Measurements from ENCODE around the gene HSD11B1. TPM values are rescaled to one million over a fixed set of nuclear protein-coding genes. Genes with fewer than 3 reads are reported as not detected.

HSD11B1 gene
- total RNA-seq, 6 donors from 2014 or later: 3.1 to 25.8 (median 17.4) TPM

GRCh38 chr1:209670441-209671082 lies 34.1 kb upstream of the HSD11B1 start:
- 77 to 83% methylated on average over 1 of the region's 1 CpG for WGBS, 2 donors
- no peaks in the 10 kb centered on the region for H3K27me3 ChIP-seq
- H3K4me1 ChIP-seq: peaks cover 12 to 28% (median 18%) of the 10 kb centered on the region in 4 donors
- DNase-seq: no peak
- no peak overlapping the region for H3K27ac ChIP-seq
- H3K9me3 ChIP-seq: no peaks in the 10 kb centered on the region
- TF ChIP-seq, protein P1, sequence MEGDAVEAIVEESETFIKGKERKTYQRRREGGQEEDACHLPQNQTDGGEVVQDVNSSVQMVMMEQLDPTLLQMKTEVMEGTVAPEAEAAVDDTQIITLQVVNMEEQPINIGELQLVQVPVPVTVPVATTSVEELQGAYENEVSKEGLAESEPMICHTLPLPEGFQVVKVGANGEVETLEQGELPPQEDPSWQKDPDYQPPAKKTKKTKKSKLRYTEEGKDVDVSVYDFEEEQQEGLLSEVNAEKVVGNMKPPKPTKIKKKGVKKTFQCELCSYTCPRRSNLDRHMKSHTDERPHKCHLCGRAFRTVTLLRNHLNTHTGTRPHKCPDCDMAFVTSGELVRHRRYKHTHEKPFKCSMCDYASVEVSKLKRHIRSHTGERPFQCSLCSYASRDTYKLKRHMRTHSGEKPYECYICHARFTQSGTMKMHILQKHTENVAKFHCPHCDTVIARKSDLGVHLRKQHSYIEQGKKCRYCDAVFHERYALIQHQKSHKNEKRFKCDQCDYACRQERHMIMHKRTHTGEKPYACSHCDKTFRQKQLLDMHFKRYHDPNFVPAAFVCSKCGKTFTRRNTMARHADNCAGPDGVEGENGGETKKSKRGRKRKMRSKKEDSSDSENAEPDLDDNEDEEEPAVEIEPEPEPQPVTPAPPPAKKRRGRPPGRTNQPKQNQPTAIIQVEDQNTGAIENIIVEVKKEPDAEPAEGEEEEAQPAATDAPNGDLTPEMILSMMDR (IDR thresholded peaks at IDR 0.05): no peak
- no peak for TF ChIP-seq POLR2AphosphoS5 (IDR thresholded peaks at IDR 0.05)
- no peaks in the 10 kb centered on the region for H3K36me3 ChIP-seq
- no peak for ATAC-seq (ENCODE audit: low FRiP score in 2 of 2)
- H3K4me3 ChIP-seq: no peak overlapping the region

DNA sequence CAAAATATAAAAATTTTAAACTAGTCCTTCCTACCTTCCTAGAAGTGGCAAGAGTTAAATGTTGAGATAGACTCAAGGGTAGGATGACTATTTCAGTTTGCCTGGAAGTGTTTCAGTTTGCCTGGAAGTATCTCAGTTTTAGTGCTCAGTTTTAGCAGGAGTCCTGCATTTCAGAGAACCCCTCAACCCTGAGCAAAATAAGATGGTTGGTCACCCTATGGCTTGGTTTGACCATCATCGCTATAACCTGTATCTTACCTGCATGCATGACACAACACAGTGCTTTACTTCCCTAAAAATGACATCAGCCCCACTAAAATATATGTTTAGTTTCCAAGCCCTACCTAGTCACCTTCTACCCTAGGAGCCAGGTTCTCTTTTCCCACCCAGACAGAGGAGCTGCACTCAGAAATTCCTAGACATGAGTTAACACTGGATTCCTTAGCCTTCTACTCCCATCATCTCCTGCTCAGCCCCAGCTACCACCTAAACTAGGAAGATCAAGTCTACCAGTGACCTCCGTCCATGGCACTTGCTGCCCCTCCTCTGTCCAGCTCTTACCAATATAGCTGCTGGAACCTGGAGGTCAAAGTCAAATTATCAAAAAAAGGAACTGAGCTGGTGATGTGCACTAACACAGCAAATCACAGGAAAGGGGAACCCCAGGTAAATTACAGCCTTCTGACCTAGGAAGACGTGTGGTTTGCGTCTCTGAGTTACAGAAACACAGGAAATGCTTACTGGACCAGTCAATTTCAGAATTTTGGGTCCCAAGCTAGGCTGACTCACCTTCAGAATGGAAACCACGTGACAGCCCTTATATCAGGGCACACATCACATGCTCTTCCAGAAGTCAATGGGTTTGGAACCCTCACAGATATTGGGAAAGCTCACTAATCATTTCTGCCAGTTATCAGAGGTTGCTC lies 31.7 kb upstream of the HSD11B1 start:
- Histone ChIP-seq H3K4me1 (peaks cover 12 to 33% (median 23%) of the 10 kb centered on the region in 4 donors), H3K27me3 (no peaks in the 10 kb centered on the region), H3K36me3 (no peaks in the 10 kb centered on the region), H3K4me3 (no peak overlapping the region), H3K9me3 (no peaks in the 10 kb centered on the region), H3K27ac (peak overlapping the region; percentile 8 to 80 (median 72))
- 51 to 58% methylated on average over 5 of the region's 5 CpGs for WGBS, 2 donors
- DNase-seq (no peak), ATAC-seq (ENCODE audit: low FRiP score in 2 of 2) (no peak)
- TF ChIP-seq POLR2AphosphoS5 (IDR thresholded peaks at IDR 0.05) (peak; percentile 30 to 56), POLR2A (IDR thresholded peaks at IDR 0.05) (no peak)

GRCh38 chr1:209673631-209674417 lies 30.8 kb upstream of the HSD11B1 start:
- peak overlapping the region; percentile 64 to 80 (median 80) for H3K27ac ChIP-seq
- no peak for TF ChIP-seq EP300 (IDR thresholded peaks at IDR 0.05)
- TF ChIP-seq POLR2A (IDR thresholded peaks at IDR 0.05): no peak
- peak; percentile 44 to 59 for TF ChIP-seq POLR2AphosphoS5 (IDR thresholded peaks at IDR 0.05)
- H3K4me1 ChIP-seq: peaks cover 12 to 33% (median 23%) of the 10 kb centered on the region in 4 donors
- H3K9me3 ChIP-seq: no peaks in the 10 kb centered on the region
- H3K36me3 ChIP-seq: no peaks in the 10 kb centered on the region
- 34 to 42% methylated on average over 7 of the region's 7 CpGs for WGBS, 2 donors
- ATAC-seq (ENCODE audit: low FRiP score in 2 of 2): peak; percentile 55 to 80
- H3K27me3 ChIP-seq: no peaks in the 10 kb centered on the region
- peak overlapping the region in 1 of 4 donors; percentile 57 for H3K4me3 ChIP-seq
- peak in 1 of 2 donors; percentile 65 for DNase-seq

DNA sequence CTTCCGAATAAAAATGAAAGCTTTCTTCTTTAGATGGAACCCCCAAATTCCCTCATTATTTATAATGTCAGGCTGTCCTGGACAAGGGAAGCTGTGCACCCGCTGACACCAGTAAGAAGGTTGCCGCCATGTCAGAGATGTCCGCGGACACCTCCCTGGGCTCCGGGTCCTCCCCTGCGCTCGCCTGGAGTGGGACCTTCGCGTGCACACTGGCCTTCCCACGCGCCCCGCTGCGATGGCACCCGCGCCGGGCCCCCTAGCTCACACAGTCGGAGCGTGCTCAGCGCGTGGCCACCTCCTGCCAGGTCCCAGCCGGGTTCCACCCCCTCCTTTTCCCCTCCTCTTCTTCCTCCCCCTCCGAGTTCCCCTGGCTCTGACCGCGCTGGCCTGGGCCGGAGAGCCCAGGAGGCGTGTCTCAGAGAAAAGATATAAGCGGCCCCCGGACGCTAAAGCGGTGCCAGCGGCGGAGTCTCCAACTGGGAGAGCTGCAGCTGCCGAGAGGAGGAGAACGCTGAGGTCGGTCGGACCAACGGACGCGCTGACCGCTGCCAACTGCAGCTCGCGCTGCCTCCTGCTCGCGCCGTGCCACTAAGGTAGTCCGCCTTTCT lies 29.6 kb upstream of the HSD11B1 start, which contains the start of gene G0S2:
TSS of gene G0S2 (plus strand) at position 456 of the 608 bp plus-strand sequence. CDS start 273 bp downstream, outside the sequence.
- DNase-seq (peak; percentile 75 to 91), ATAC-seq (ENCODE audit: low FRiP score in 2 of 2) (peak; percentile 84 to 87)
- peak within 1 kb of the TSS; percentile 64 to 80 (median 80) for H3K27ac ChIP-seq
- TF ChIP-seq POLR2A (IDR thresholded peaks at IDR 0.05) (peak in 1 of 4 donors; percentile 73), POLR2AphosphoS5 (IDR thresholded peaks at IDR 0.05) (peak; percentile 73 to 81), EP300 (IDR thresholded peaks at IDR 0.05) (no peak)
- H3K4me1 ChIP-seq: peaks cover 12 to 33% (median 23%) of the 10 kb centered on the region in 4 donors
- H3K36me3 ChIP-seq: no peaks in the 10 kb centered on the region
- 3 to 8% methylated on average over 15 to 29 of the region's 47 CpGs for WGBS, 2 donors
- H3K4me3 ChIP-seq: peak within 1 kb of the TSS; percentile 16 to 57 (median 50)
- H3K9me3 ChIP-seq: no peaks in the 10 kb centered on the region
- H3K27me3 ChIP-seq: no peaks in the 10 kb centered on the region

GRCh38 chr1:209675565-209676154 lies 29.0 kb upstream of the HSD11B1 start:
- WGBS, 2 donors: 5 to 7% methylated on average over 21 to 31 of the region's 34 CpGs
- H3K4me1 ChIP-seq: peaks cover 12 to 33% (median 23%) of the 10 kb centered on the region in 4 donors
- no peaks in the 10 kb centered on the region for H3K36me3 ChIP-seq
- H3K27me3 ChIP-seq: no peaks in the 10 kb centered on the region
- peak; percentile 49 to 87 for DNase-seq
- TF ChIP-seq, protein P1 (IDR thresholded peaks at IDR 0.05): no peak
- TF ChIP-seq POLR2A (IDR thresholded peaks at IDR 0.05) (peak in 1 of 4 donors; percentile 3), EP300 (IDR thresholded peaks at IDR 0.05) (no peak), POLR2AphosphoS5 (IDR thresholded peaks at IDR 0.05) (no peak)
- ATAC-seq (ENCODE audit: low FRiP score in 2 of 2): peak; percentile 56 to 60
- H3K9me3 ChIP-seq: no peaks in the 10 kb centered on the region
- H3K4me3 ChIP-seq: peak overlapping the region; percentile 16 to 57 (median 50)
- H3K27ac ChIP-seq: peak overlapping the region; percentile 64 to 80 (median 80)

Data from upper lobe of left lung (tissue), 6 donors.